Suppressor macrophage treated with lipopolysaccharide for 4 hours (primary cell): ENCODE measurements around the gene DCBLD2.
A peak's percentile ranks its signal among the peaks of the same experiment; 100 is the strongest.

Experiments used
- DNase-seq: peaks from one replicate; pipeline ENCODE4 v3.0.0-alpha.2; 2020

Gene DCBLD2

GRCh38 chr3:98901392-98902350 is at the start of gene DCBLD2:
Gene DCBLD2 (minus strand): TSS chr3:98901695. CDS start chr3:98901326, 369 bp downstream.
- peak; percentile 98 for DNase-seq

DNA sequence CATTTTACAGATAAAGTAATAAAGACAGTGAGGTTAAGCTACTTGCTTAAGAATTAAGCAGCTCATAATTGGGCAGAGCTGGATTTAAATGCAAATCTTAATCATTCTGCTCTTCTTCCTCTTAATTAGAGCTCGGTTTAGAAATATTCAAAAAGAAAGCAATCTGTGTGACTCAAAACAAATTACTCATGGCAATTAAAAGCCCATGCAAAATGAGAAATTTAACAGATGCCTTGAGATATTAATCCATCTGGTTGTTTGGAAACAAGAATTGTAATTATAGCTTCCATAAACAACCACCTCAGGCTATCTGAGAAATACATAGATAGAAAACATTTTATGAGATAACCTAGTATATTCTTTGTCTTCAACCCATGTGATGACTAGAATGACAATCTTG is 44.2 kb upstream of the DCBLD2 start:
- DNase-seq, result no peak

GRCh38 chr3:98945101-98945524 is 43.6 kb upstream of the DCBLD2 start:
- DNase-seq, result no peak

DNA sequence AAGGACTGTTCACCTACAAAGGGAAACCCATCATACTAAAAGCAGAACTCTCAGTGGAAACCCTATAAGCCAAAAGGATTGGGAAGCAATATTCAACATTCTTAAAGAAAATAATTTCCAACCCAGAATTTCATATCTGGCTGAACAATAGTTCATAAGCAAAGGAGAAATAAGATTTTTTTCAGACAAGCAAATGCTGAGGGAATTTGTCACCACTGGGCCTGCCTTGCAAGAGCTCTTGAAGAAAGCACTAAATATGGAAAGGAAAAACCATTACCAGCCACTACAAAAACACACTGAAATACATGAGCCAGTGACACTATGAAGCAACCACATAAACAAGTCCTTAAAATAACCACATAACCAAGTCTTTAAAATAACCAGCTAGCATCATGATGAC is 28.9 kb upstream of the DCBLD2 start:
- no peak for DNase-seq

DNA sequence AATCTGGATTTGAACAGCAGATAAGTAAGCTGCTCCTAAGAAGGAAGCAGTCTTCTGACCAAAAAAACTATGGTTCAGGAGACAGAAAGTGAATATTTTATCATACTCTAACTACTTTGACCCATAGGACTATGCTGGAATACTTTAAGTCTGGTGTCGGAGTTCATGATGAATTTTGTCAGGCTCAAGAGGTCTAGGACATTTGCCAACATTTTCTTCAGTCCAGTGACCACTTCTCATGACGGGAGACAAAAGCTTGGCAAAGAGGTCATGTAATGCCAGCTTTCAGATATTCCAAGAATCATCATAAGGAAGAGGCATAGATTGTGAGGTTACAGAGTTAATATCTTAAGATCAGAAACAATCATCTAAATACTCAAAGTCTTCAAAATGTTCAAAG is 20.5 kb upstream of the DCBLD2 start:
- no peak for DNase-seq

- no peak for DNase-seq
Observed at GRCh38 chr3:98920166-98920565, 18.7 kb upstream of the DCBLD2 start.

DNA sequence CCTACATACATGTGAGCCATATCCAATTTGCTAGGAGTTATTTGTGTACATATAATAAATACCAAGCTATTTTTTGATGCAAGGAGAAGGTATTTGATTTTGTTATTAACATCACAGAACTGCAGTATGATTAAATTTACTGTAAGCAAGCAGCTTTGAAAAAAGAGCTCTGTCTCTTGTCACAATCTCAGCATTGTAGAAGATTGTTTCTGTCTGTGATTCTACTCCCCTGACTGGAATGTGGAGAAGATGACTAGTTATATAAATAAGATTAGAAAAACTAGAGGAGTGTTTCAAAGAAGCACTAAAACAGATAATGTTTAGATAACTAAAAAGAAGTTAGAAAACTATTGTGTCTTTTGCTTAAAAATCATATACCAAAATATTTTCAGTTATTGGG is 17.1 kb upstream of the DCBLD2 start:
- DNase-seq, result no peak

- DNase-seq, result no peak
Observed at GRCh38 chr3:98917608-98918007, 16.1 kb upstream of the DCBLD2 start.

- DNase-seq, result no peak
Observed at GRCh38 chr3:98914210-98915080, 12.9 kb upstream of the DCBLD2 start.

DNA sequence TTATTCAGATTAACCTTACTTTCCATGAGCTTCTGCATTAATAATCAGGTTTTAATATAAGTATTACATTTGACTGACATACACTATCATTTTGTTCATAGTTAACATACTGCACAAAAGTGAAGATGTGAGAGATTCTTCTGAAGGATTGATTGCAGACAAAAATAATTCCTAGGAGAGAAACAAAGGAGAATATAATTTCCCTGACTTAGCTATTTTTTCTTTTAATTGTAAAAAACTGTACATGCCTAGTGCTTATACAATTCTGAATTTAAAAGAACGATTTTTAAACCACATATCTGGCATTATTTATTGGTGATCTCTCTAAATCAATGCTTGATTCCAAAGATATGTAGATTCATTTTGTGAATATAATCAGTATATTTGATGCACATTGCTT is 11.0 kb upstream of the DCBLD2 start:
- DNase-seq, result no peak

GRCh38 chr3:98906230-98906629 is 4.7 kb upstream of the DCBLD2 start:
- DNase-seq, result no peak

- DNase-seq, result no peak
Observed at GRCh38 chr3:98903705-98904481, 2.4 kb upstream of the DCBLD2 start.

DNA sequence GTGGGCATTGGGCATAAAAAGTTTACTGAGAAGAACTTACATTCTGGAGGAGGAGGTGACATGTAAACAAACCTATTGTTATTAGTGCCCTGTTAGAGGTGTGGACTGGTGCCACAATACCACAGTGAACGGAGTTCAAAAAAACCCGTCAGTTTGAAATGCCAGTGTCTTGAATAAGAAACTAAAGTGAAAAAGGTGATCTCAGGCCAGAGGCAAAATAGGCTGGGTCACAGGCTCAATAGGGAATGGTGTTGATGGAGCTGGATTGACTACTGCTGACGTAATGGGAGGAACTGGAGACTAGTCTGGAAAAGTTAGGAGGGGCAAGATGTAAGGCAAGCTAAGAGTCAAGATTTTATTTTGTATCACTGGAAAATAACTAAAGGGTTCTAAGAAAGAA is 1.6 kb upstream of the DCBLD2 start:
- no peak for DNase-seq

- no peak for DNase-seq
Observed at GRCh38 chr3:98902351-98902740, 851 bp upstream of the DCBLD2 start.

DNA sequence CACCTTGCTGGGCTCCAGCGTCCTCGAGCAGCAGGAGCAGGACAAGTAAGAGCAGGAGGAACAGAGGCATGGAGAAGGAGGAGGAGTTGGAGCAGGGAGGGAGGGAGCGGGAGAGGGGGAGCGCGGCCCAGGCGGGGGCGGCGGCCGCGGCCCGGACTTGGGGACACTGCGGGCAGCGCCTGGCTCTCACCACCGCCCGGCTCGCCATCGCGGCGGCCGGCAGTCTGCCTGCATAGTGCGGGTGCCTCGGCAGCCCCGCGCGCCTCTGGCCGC is 440 bp downstream of the DCBLD2 start:
- peak; percentile 38 for DNase-seq

GRCh38 chr3:98900265-98901118 is 1.0 kb downstream of the DCBLD2 start:
- DNase-seq, result no peak

GRCh38 chr3:98897701-98898100 is 3.8 kb downstream of the DCBLD2 start:
- peak; percentile 14 for DNase-seq

DNA sequence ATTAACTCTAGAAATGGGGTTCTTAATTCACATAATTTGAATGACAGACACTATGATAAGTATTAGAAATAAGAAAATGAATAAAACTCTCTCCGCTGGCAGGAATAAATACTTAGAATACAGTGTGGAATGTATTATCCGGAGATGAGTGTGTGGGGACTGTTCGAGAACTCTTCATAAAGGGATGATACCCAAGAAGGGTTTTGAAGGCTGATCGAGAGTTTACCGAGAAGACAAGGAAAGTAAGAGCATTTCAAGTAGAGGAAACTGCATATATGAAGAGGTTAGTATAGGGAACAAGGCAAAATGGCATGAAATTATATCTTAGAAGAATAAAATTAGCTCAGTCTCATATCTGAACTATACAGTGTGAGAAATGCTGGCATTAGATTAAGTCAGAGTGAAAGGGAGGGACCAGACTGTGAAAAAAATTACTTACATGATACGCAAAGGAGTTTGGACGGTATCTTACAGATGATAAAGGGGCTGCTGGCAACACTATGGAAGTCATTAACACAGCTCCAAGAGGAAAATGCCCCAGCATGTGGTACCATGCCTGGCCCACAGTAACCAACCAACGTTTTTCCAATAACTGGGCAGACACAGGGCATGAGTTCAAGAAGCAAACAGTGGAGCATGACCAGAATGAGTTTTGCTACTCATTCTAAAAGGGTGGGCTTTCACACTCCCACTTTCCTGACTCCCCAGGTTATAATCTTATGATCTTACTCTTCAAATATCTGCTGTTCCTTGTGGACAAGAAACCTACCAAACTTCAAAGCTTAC is 6.5 kb downstream of the DCBLD2 start:
- no peak for DNase-seq

DNA sequence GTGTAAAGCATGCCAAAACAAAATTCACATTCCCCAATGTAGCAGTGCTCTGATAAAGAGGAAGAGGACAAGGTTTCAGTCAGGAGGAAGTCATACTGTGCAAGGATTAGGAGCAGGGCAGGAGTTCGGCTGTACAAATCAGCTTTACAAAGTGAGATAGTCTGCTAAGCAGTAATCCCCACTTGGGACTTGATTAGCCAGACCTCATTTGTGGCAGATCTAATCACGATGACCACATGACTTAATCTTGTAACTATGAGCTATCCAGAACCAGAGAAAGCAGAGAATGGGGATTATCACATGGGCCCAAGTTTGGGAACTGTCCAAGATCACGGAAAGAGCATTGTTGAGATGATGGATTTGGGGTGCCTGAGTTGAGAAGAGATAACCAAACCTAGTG is 7.8 kb downstream of the DCBLD2 start:
- peak; percentile 20 for DNase-seq

DNA sequence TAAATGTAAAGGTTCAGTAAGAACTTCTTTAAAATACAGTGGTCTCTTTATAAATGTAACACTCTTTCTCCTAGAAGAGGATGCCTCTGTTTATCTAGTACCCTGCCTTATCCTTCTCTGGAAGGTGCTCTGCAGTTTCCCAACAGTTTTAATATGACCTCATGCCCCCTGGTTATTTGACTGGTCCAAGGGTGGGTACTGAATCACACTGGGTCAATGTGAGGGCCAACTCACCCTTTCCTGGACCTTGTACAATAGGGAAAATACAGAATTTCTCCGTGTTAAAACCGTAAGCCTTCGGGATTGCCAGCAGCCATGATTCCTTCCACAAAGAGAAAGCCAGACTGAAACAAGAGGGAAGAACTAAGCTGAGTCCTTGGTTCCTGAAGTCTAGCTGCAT is 9.2 kb downstream of the DCBLD2 start:
- DNase-seq, result no peak
